Keratinocyte (primary cell): ENCODE data around the gene ABCG4. TPM values are rescaled to one million over a fixed set of nuclear protein-coding genes. Genes with fewer than 3 reads are reported as not detected.

ENCODE experiments used
- DNase-seq: peaks from one replicate; pipeline ENCODE4 v3.0.0-alpha.2; 2011; ENCODE audit warnings: low read depth, missing footprints, low spot score
- FAIRE-seq: peaks from 2 replicates; lab custom pipeline; 2011; peaks lifted over from hg19 to GRCh38; lab: Jason Lieb, UNC
- H2AFZ ChIP-seq: 2 replicates; pipeline ENCODE4 v1.6.0; 2012; ENCODE audit warnings: low read length, control low read depth, inconsistent platforms; ENCODE audit not compliant: control insufficient read depth
- H3K27ac ChIP-seq: 2 replicates; pipeline ENCODE4 v1.5.1; 2011; ENCODE audit warnings: low read length; ENCODE audit not compliant: control insufficient read depth, insufficient read depth
- H3K27me3 ChIP-seq: 3 replicates; pipeline ENCODE4 v1.6.0; 2011; ENCODE audit warnings: low read length; ENCODE audit not compliant: control insufficient read depth, insufficient read depth; ENCODE audit errors: extremely low read depth
- H3K36me3 ChIP-seq, 2 experiments: 2 replicates in 1 of 2; 3 replicates in 1 of 2; pipeline ENCODE4 v1.5.1; 2011; ENCODE audit warnings: low read length in 2 of 2, mild to moderate bottlenecking in 1 of 2; ENCODE audit not compliant: control insufficient read depth in 2 of 2, insufficient read depth in 2 of 2; ENCODE audit errors: extremely low read depth in 1 of 2
- H3K4me1 ChIP-seq: 3 replicates; pipeline ENCODE4 v1.5.1; 2011; ENCODE audit warnings: low read length; ENCODE audit not compliant: control insufficient read depth, insufficient read depth; ENCODE audit errors: extremely low read depth
- H3K4me2 ChIP-seq: 3 replicates; pipeline ENCODE4 v1.6.0; 2011; ENCODE audit warnings: low read depth, low read length; ENCODE audit not compliant: control insufficient read depth, insufficient read depth; ENCODE audit errors: extremely low read depth
- H3K4me3 ChIP-seq, 3 experiments: fragments of 200-600 bp in 1 of 3; sonication (generic) in 1 of 3; 2 replicates in 2 of 3; 3 replicates in 1 of 3; pipeline ENCODE4 v1.5.1; 2011 to 2016; ENCODE audit warnings: low read length in 3 of 3, mild to moderate bottlenecking in 3 of 3, control low read depth in 2 of 3, inconsistent platforms in 1 of 3, low read depth in 1 of 3, mixed read lengths in 1 of 3, mixed run types in 1 of 3, moderate library complexity in 1 of 3; ENCODE audit not compliant: control insufficient read depth in 2 of 3, insufficient read depth in 2 of 3; ENCODE audit errors: extremely low read depth in 1 of 3
- H3K79me2 ChIP-seq: 2 replicates; pipeline ENCODE4 v1.6.0; 2012; ENCODE audit warnings: low read length; ENCODE audit not compliant: control insufficient read depth, insufficient read depth
- H3K9ac ChIP-seq: 3 replicates; pipeline ENCODE4 v1.6.0; 2011; ENCODE audit warnings: low read length; ENCODE audit not compliant: control insufficient read depth, insufficient read depth; ENCODE audit errors: extremely low read depth
- H3K9me1 ChIP-seq: 3 replicates; pipeline ENCODE4 v1.6.0; 2011; ENCODE audit warnings: low read length; ENCODE audit not compliant: control insufficient read depth, insufficient read depth; ENCODE audit errors: extremely low read depth
- H3K9me3 ChIP-seq: 2 replicates; pipeline ENCODE4 v1.5.1; 2012; ENCODE audit warnings: low read depth, low read length; ENCODE audit not compliant: control insufficient read depth
- H4K20me1 ChIP-seq: 3 replicates; pipeline ENCODE4 v1.6.0; 2011; ENCODE audit warnings: low read length; ENCODE audit not compliant: control insufficient read depth, insufficient read depth; ENCODE audit errors: extremely low read depth
- CTCF ChIP-seq, 3 experiments: IDR thresholded peaks in 1 of 3; conservative IDR thresholded peaks in 1 of 3; optimal IDR thresholded peaks in 1 of 3; 2 replicates in 2 of 3; 3 replicates in 1 of 3; pipeline versions ENCODE3 to v1.5.1; 2011; ENCODE audit warnings: low read length in 3 of 3, mild to moderate bottlenecking in 3 of 3, moderate library complexity in 2 of 3, control low read depth in 1 of 3, inconsistent platforms in 1 of 3; ENCODE audit not compliant: insufficient read depth in 2 of 3; ENCODE audit errors: extremely low read depth in 1 of 3
- EZH2 ChIP-seq: IDR thresholded peaks from one replicate; pipeline ENCODE4 v1.6.1; 2012; ENCODE audit warnings: inconsistent platforms, mild to moderate bottlenecking, low read length, moderate library complexity
- dilution Hi-C: fragments of 300-500 bp; cut with MboI; formaldehyde crosslinking; loops from one replicate; pipeline ENCODE4 v1.7.0; 2020; ENCODE audit warnings: low sequenced_read_pairs; ENCODE audit not compliant: extremely low pct_ligation_motif_present
- polyA plus RNA-seq, 5 experiments: library from polyadenylated mRNA; depleted of rRNA in 3 of 5; stranded (reverse) in 3 of 5; stranded (forward) in 1 of 5; unstranded in 1 of 5; fragments of >200 nt; gene quantifications; 1 replicate in 1 of 5; 2 replicates in 3 of 5; 3 replicates in 1 of 5; pipeline versions ENCODE4 v1.2.1 to v1.2.3, GENCODE V29; 2011 to 2012; ENCODE audit warnings: missing spikeins in 2 of 5, low read depth in 1 of 5, low replicate concordance in 1 of 5

Gene ABCG4
- polyA plus RNA-seq, 1 donor (not counting 4 experiments of a cell fraction or from before 2014, with no cell fraction given) = 0.14 TPM

DNA sequence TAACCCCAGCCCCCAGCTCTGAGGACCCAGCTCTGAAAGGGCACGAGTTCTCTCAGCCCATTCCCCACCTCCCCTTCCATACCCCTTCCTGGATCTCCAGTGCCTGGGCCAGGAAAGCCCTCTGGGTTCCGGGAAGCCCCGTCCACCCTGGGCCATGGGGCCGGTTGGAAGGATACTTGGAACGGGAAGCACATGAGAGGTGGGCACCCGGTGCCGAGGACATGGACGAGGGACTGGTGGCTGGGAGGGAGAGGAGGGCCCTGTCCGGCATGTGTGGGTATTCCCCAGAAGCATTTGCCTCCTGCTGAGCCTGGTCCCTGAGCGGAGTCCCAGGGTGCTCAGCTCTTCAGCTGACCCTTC lies 32.6 kb upstream of the ABCG4 start:
- no peaks in the 10 kb centered on the region for H3K79me2 ChIP-seq
- TF ChIP-seq EZH2 = no peak
- TF ChIP-seq CTCF (optimal IDR thresholded peaks at IDR 0.05 in 1 of 3, IDR thresholded peaks at IDR 0.05 in 1 of 3, conservative IDR thresholded peaks at IDR 0.05 in 1 of 3; ENCODE audit: extremely low read depth in 1 of 3, insufficient read depth in 2 of 3, low read length in 3 of 3) = no peak
- H4K20me1 ChIP-seq = no peaks in the 10 kb centered on the region
- peaks cover 12% of the 10 kb centered on the region for H3K4me1 ChIP-seq
- peaks cover 7 to 17% of the 10 kb centered on the region in 2 experiments for H3K36me3 ChIP-seq
- no peak overlapping the region for H3K4me2 ChIP-seq
- H3K27me3 ChIP-seq = no peaks in the 10 kb centered on the region
- H3K4me3 ChIP-seq = no peak overlapping the region
- H3K9ac ChIP-seq = no peak overlapping the region
- no peak for DNase-seq
- H3K27ac ChIP-seq = no peak overlapping the region
- FAIRE-seq = no peak
- dilution Hi-C loops = no loop called here
- no peaks in the 10 kb centered on the region for H3K9me1 ChIP-seq
- H2AFZ ChIP-seq = no peak overlapping the region
- H3K9me3 ChIP-seq = no peaks in the 10 kb centered on the region

DNA sequence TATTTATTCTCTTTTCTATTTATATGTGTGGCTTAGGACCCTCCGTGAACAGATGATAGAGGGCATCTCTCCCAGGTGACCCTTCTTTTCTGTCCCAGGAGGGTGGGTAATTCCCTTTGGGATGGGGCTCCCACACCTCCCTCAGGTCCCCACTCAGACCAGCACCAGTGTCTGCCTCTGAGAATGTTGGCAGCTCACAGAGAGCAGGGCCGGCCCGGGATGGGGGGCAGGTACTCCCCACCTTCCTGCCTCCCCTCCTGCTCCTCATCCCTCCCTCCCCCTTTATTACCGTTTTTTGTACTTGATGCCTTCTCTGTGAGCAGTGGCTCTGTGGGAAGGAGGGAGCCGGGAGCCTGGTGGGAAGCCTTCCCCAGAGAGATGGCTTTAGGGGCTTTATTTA lies 32.3 kb upstream of the ABCG4 start:
- Histone ChIP-seq H3K36me3 (peaks cover 7 to 13% of the 10 kb centered on the region in 2 experiments), H4K20me1 (no peaks in the 10 kb centered on the region), H2AFZ (no peak overlapping the region), H3K79me2 (peaks cover 2% of the 10 kb centered on the region), H3K27ac (no peak overlapping the region), H3K9me3 (no peaks in the 10 kb centered on the region), H3K9ac (no peak overlapping the region), H3K4me3 (no peak overlapping the region), H3K9me1 (no peaks in the 10 kb centered on the region), H3K27me3 (no peaks in the 10 kb centered on the region), H3K4me1 (peaks cover 12% of the 10 kb centered on the region), H3K4me2 (no peak overlapping the region)
- TF ChIP-seq CTCF (optimal IDR thresholded peaks at IDR 0.05 in 1 of 3, IDR thresholded peaks at IDR 0.05 in 1 of 3, conservative IDR thresholded peaks at IDR 0.05 in 1 of 3; ENCODE audit: extremely low read depth in 1 of 3, insufficient read depth in 2 of 3, low read length in 3 of 3) (no peak), EZH2 (no peak)
- FAIRE-seq (no peak), DNase-seq (no peak)
- dilution Hi-C loops = no loop called here
